HUES64 (cell line): ENCODE results near the gene SLC6A11.

Experiments used
- H3K27ac ChIP-seq: 2 replicates; pipeline ENCODE4 v1.7.0; 2013; ENCODE audit warnings: low read depth, low read length, inconsistent platforms
- H3K27me3 ChIP-seq: 2 replicates; pipeline ENCODE4 v1.6.1; 2013; ENCODE audit warnings: mild to moderate bottlenecking, low read length; ENCODE audit not compliant: insufficient read depth
- H3K36me3 ChIP-seq: 2 replicates; pipeline ENCODE4 v1.6.1; 2013; ENCODE audit warnings: mild to moderate bottlenecking, low read length; ENCODE audit not compliant: insufficient read depth
- H3K4me1 ChIP-seq: 2 replicates; pipeline ENCODE4 v1.6.1; 2013; ENCODE audit warnings: mild to moderate bottlenecking, low read length, moderate library complexity; ENCODE audit not compliant: insufficient read depth
- H3K4me3 ChIP-seq: 2 replicates; pipeline ENCODE4 v1.5.1; 2013; ENCODE audit warnings: mild to moderate bottlenecking, low read length, moderate library complexity
- H3K9ac ChIP-seq: 2 replicates; pipeline ENCODE4 v1.6.1; 2013; ENCODE audit warnings: mild to moderate bottlenecking, low read depth, low read length
- H3K9me3 ChIP-seq: 2 replicates; pipeline ENCODE4 v1.6.1; 2013; ENCODE audit warnings: low read depth, low read length; ENCODE audit not compliant: insufficient read depth
- WGBS: fragments of 150-250, 120-280 bp; methylation state at CpG from one replicate; pipeline ENCODE4 v1.1.7; 2013; ENCODE audit warnings: missing lambda C conversion rate; 5-methylcytosine and 5-hydroxymethylcytosine counted together

The SLC6A11 gene

GRCh38 chr3:10890665-10891064 is 74.6 kb downstream of the SLC6A11 start:
- 88% methylated on average over 1 of the region's 1 CpG for WGBS
- Histone ChIP-seq H3K9me3 (peaks cover 12% of the 10 kb centered on the region; the same call in 1 of the 2 replicates), H3K36me3 (no peaks in the 10 kb centered on the region), H3K4me1 (no peaks in the 10 kb centered on the region), H3K4me3 (no peak overlapping the region), H3K27me3 (no peaks in the 10 kb centered on the region; the same call in 1 of the 2 replicates), H3K9ac (no peak overlapping the region), H3K27ac (no peak overlapping the region)

- Histone ChIP-seq H3K4me1 (no peaks in the 10 kb centered on the region), H3K27me3 (no peaks in the 10 kb centered on the region; the same call in 1 of the 2 replicates), H3K27ac (no peak overlapping the region), H3K9ac (no peak overlapping the region), H3K9me3 (peaks cover 12% of the 10 kb centered on the region; the same call in 1 of the 2 replicates), H3K36me3 (no peaks in the 10 kb centered on the region), H3K4me3 (no peak overlapping the region)
- 89% methylated on average over 5 of the region's 5 CpGs for WGBS
Measured at GRCh38 chr3:10892622-10893021, 76.6 kb downstream of the SLC6A11 start.

GRCh38 chr3:10901296-10901945 is 85.4 kb downstream of the SLC6A11 start:
- H3K9ac ChIP-seq = no peak overlapping the region
- H3K27ac ChIP-seq = no peak overlapping the region
- H3K9me3 ChIP-seq = peaks cover 16% of the 10 kb centered on the region
- WGBS = 87% methylated on average over 13 of the region's 13 CpGs
- no peak overlapping the region for H3K4me3 ChIP-seq
- H3K36me3 ChIP-seq = no peaks in the 10 kb centered on the region
- no peaks in the 10 kb centered on the region for H3K27me3 ChIP-seq
- H3K4me1 ChIP-seq = no peaks in the 10 kb centered on the region

GRCh38 chr3:10907262-10907661 is 91.2 kb downstream of the SLC6A11 start:
- H3K9ac ChIP-seq = no peak overlapping the region
- H3K4me1 ChIP-seq = no peaks in the 10 kb centered on the region
- H3K36me3 ChIP-seq = no peaks in the 10 kb centered on the region
- no peak overlapping the region for H3K27ac ChIP-seq
- WGBS = 82% methylated on average over 1 of the region's 1 CpG
- no peaks in the 10 kb centered on the region for H3K27me3 ChIP-seq
- no peak overlapping the region for H3K4me3 ChIP-seq
- peaks cover 35% of the 10 kb centered on the region for H3K9me3 ChIP-seq

GRCh38 chr3:10910367-10910766 is 94.3 kb downstream of the SLC6A11 start:
- no peak overlapping the region for H3K4me3 ChIP-seq
- no peak overlapping the region for H3K9ac ChIP-seq
- no peak overlapping the region for H3K27ac ChIP-seq
- no peaks in the 10 kb centered on the region for H3K27me3 ChIP-seq
- no peaks in the 10 kb centered on the region for H3K4me1 ChIP-seq
- peaks cover 33% of the 10 kb centered on the region for H3K9me3 ChIP-seq
- WGBS = 96% methylated on average over 3 of the region's 3 CpGs
- no peaks in the 10 kb centered on the region for H3K36me3 ChIP-seq

- no peak overlapping the region for H3K9ac ChIP-seq
- no peak overlapping the region for H3K27ac ChIP-seq
- H3K27me3 ChIP-seq = no peaks in the 10 kb centered on the region
- peaks cover 22% of the 10 kb centered on the region for H3K9me3 ChIP-seq
- no peaks in the 10 kb centered on the region for H3K4me1 ChIP-seq
- no peaks in the 10 kb centered on the region for H3K36me3 ChIP-seq
- 88% methylated on average over 2 of the region's 2 CpGs for WGBS
- no peak overlapping the region for H3K4me3 ChIP-seq
Measured at GRCh38 chr3:10911350-10912002, 95.4 kb downstream of the SLC6A11 start.

GRCh38 chr3:10912786-10913185 is 96.8 kb downstream of the SLC6A11 start:
- Histone ChIP-seq H3K27me3 (no peaks in the 10 kb centered on the region), H3K27ac (no peak overlapping the region), H3K4me1 (no peaks in the 10 kb centered on the region), H3K9me3 (peaks cover 9% of the 10 kb centered on the region; the same call in 1 of the 2 replicates), H3K9ac (no peak overlapping the region), H3K36me3 (no peaks in the 10 kb centered on the region), H3K4me3 (no peak overlapping the region)
- WGBS = 89% methylated on average over 3 of the region's 3 CpGs

GRCh38 chr3:10915376-10915775 is 99.3 kb downstream of the SLC6A11 start:
- Histone ChIP-seq H3K4me3 (no peak overlapping the region), H3K36me3 (no peaks in the 10 kb centered on the region), H3K9me3 (no peaks in the 10 kb centered on the region), H3K27me3 (no peaks in the 10 kb centered on the region), H3K4me1 (no peaks in the 10 kb centered on the region), H3K9ac (no peak overlapping the region), H3K27ac (no peak overlapping the region)
- 70% methylated on average over 5 of the region's 5 CpGs for WGBS

- Histone ChIP-seq H3K27ac (no peak overlapping the region), H3K4me1 (no peaks in the 10 kb centered on the region)
- 89% methylated on average over 3 of the region's 3 CpGs for WGBS
Measured at GRCh38 chr3:10917176-10917575, 101.1 kb downstream of the SLC6A11 start.

GRCh38 chr3:10918011-10918410 is 102.0 kb downstream of the SLC6A11 start:
- H3K4me1 ChIP-seq = no peaks in the 10 kb centered on the region
- no peaks in the 10 kb centered on the region for H3K36me3 ChIP-seq
- H3K4me3 ChIP-seq = no peak overlapping the region
- no peak overlapping the region for H3K9ac ChIP-seq
- 95% methylated on average over 11 of the region's 11 CpGs for WGBS
- no peak overlapping the region for H3K27ac ChIP-seq
- no peaks in the 10 kb centered on the region for H3K9me3 ChIP-seq
- H3K27me3 ChIP-seq = 0 out of 2 replicates have a peak, but pooled peaks cover 4% of the 10 kb centered on the region

More at GRCh38 chr3:10917176-10917575, 101.1 kb downstream of the SLC6A11 start:
- H3K36me3 ChIP-seq = no peaks in the 10 kb centered on the region
- no peaks in the 10 kb centered on the region for H3K9me3 ChIP-seq
- no peak overlapping the region for H3K9ac ChIP-seq
- H3K4me3 ChIP-seq = no peak overlapping the region
- no peaks in the 10 kb centered on the region for H3K27me3 ChIP-seq

- Histone ChIP-seq H3K4me1 (no peaks in the 10 kb centered on the region), H3K27ac (no peak overlapping the region), H3K27me3 (peaks cover 4% of the 10 kb centered on the region; the same call in 1 of the 2 replicates), H3K9ac (no peak overlapping the region), H3K36me3 (no peaks in the 10 kb centered on the region), H3K4me3 (no peak overlapping the region), H3K9me3 (0 out of 2 replicates have a peak, but pooled peaks cover 2% of the 10 kb centered on the region)
- WGBS = 89% methylated on average over 5 of the region's 5 CpGs
Measured at GRCh38 chr3:10919636-10920035, 103.6 kb downstream of the SLC6A11 start.
